GM23248 (cell line): ENCODE results near the gene PALD1. TPM values are rescaled to one million over a fixed set of nuclear protein-coding genes. Genes with fewer than 3 reads are reported as not detected.

Experiments
- DNase-seq: peaks from one replicate; pipeline ENCODE4 v3.0.0-alpha.2; 2015
- H2AFZ ChIP-seq: fragments of 200-600 bp; sonication (generic); 2 replicates; pipeline ENCODE4 v1.6.1; 2016; ENCODE audit warnings: antibody characterized with exemption
- H3F3A ChIP-seq: fragments of 200-600 bp; sonication (generic); 2 replicates; pipeline ENCODE4 v1.6.1; 2016; ENCODE audit warnings: mild to moderate bottlenecking, antibody characterized with exemption, mixed run types; ENCODE audit not compliant: insufficient read depth
- H3K27ac ChIP-seq: fragments of 200-600 bp; sonication (generic); 2 replicates; pipeline ENCODE4 v1.5.1; 2016; ENCODE audit warnings: mild to moderate bottlenecking
- H3K27me3 ChIP-seq: fragments of 200-600 bp; sonication (generic); replicated peaks from 2 replicates; pipeline ENCODE4 v1.6.1; 2016; ENCODE audit warnings: mild to moderate bottlenecking; ENCODE audit not compliant: insufficient read depth
- H3K36me3 ChIP-seq: fragments of 200-600 bp; sonication (generic); 2 replicates; pipeline ENCODE4 v1.6.1; 2016; ENCODE audit warnings: low read depth, mild to moderate bottlenecking
- H3K4me1 ChIP-seq: fragments of 200-600 bp; sonication (generic); 2 replicates; pipeline ENCODE4 v1.6.1; 2016; ENCODE audit warnings: mild to moderate bottlenecking; ENCODE audit not compliant: insufficient read depth
- H3K4me2 ChIP-seq: fragments of 200-600 bp; sonication (generic); one replicate; pipeline ENCODE4 v1.6.1; 2016; ENCODE audit warnings: mild to moderate bottlenecking; ENCODE audit not compliant: unreplicated experiment
- H3K4me3 ChIP-seq: fragments of 200-600 bp; sonication (generic); 2 replicates; pipeline ENCODE4 v1.5.1; 2016; ENCODE audit warnings: mild to moderate bottlenecking
- H3K79me2 ChIP-seq: fragments of 200-600 bp; sonication (generic); 2 replicates; pipeline ENCODE4 v1.6.1; 2016; ENCODE audit warnings: mild to moderate bottlenecking; ENCODE audit not compliant: insufficient read depth
- H3K9ac ChIP-seq: fragments of 200-600 bp; sonication (generic); 2 replicates; pipeline ENCODE4 v1.6.1; 2016; ENCODE audit warnings: mild to moderate bottlenecking
- H3K9me2 ChIP-seq: fragments of 200-600 bp; sonication (generic); 2 replicates; pipeline ENCODE4 v1.6.1; 2016; ENCODE audit warnings: mixed run types, mild to moderate bottlenecking, moderate library complexity; ENCODE audit not compliant: insufficient read depth
- H3K9me3 ChIP-seq: fragments of 200-600 bp; sonication (generic); one replicate; pipeline ENCODE4 v1.6.1; 2017; ENCODE audit warnings: low read depth
- H4K20me1 ChIP-seq: fragments of 200-600 bp; sonication (generic); 2 replicates; pipeline ENCODE4 v1.6.0; 2016; ENCODE audit not compliant: insufficient read depth
- EZH2 ChIP-seq: fragments of 200-600 bp; sonication (generic); IDR thresholded peaks from 2 replicates; pipeline ENCODE4 v1.6.1; 2018; ENCODE audit warnings: antibody characterized with exemption, mild to moderate bottlenecking; ENCODE audit not compliant: insufficient read depth, poor library complexity, severe bottlenecking
- EZH2phosphoT487 ChIP-seq: fragments of 200-600 bp; sonication (generic); IDR thresholded peaks from 2 replicates; pipeline ENCODE4 v1.6.1; 2018; ENCODE audit warnings: antibody characterized with exemption, moderate library complexity, mild to moderate bottlenecking, low read depth; ENCODE audit not compliant: insufficient read depth
- WGBS, 2 experiments: methylation state at CpG; one replicate each; pipeline ENCODE4 v1.1.6; 2015 to 2017; ENCODE audit warnings: low lambda C conversion rate in 2 of 2, low coverage in 1 of 2; ENCODE audit errors: missing lambda C conversion rate in 2 of 2; 5-methylcytosine and 5-hydroxymethylcytosine counted together
- in situ Hi-C: fragments of 300-500 bp; cut with MboI; formaldehyde crosslinking; loops from 2 replicates; pipeline ENCODE4 v1.15.0; 2020
- polyA plus RNA-seq: library from polyadenylated mRNA; unstranded; fragments of >200 nt; fragmentation: Nextera tagmentation; extraction: Ambion mirVana; gene quantifications from 2 replicates; pipeline ENCODE4 v1.2.1, GENCODE V29; 2016
- total RNA-seq: library from RNA; depleted of rRNA; stranded (reverse); fragments of >200 nt; shearing (Covaris generic); gene quantifications from 2 replicates; pipeline ENCODE4 v1.2.3, GENCODE V29; 2014

Gene PALD1
- total and polyA plus RNA-seq, 2 experiments from 2014 or later: not detected

- Histone ChIP-seq H3K36me3 (no peaks in the 10 kb centered on the region), H3K9me3 (no peaks in the 10 kb centered on the region), H3K4me3 (no peak overlapping the region), H2AFZ (no peak overlapping the region), H3K27me3 (0 out of 2 replicates have a peak, but pooled peaks cover 4% of the 10 kb centered on the region), H3F3A (no peaks in the 10 kb centered on the region), H4K20me1 (no peaks in the 10 kb centered on the region), H3K79me2 (no peaks in the 10 kb centered on the region), H3K27ac (no peak overlapping the region), H3K9ac (no peak overlapping the region), H3K9me2 (no peaks in the 10 kb centered on the region), H3K4me2 (no peak overlapping the region), H3K4me1 (no peaks in the 10 kb centered on the region)
- in situ Hi-C loops: no loop called here
- no peak for DNase-seq
- 84 to 89% methylated on average over 8 of the region's 8 CpGs for WGBS, 2 experiments
- TF ChIP-seq EZH2phosphoT487 (no peak), EZH2 (no peak)
These were observed 36.0 kb downstream of the PALD1 start for GRCh38 chr10:70514591-70514990.

- no peaks in the 10 kb centered on the region for H3K4me1 ChIP-seq
- no peaks in the 10 kb centered on the region for H3K9me3 ChIP-seq
- no peaks in the 10 kb centered on the region for H4K20me1 ChIP-seq
- no peak overlapping the region for H3K4me3 ChIP-seq
- no peak overlapping the region for H3K27ac ChIP-seq
- H3K27me3 ChIP-seq: 0 out of 2 replicates have a peak, but pooled peaks cover 4% of the 10 kb centered on the region
- H3K79me2 ChIP-seq: no peaks in the 10 kb centered on the region
- H2AFZ ChIP-seq: no peak overlapping the region
- TF ChIP-seq EZH2phosphoT487: no peak
- TF ChIP-seq EZH2: no peak
- no peak for DNase-seq
- in situ Hi-C loops: no loop called here
- H3K4me2 ChIP-seq: no peak overlapping the region
- H3K9me2 ChIP-seq: no peaks in the 10 kb centered on the region
- no peaks in the 10 kb centered on the region for H3F3A ChIP-seq
- H3K36me3 ChIP-seq: no peaks in the 10 kb centered on the region
- WGBS, 2 experiments: 77% methylated on average over 8 of the region's 8 CpGs
- no peak overlapping the region for H3K9ac ChIP-seq
These were observed 36.6 kb downstream of the PALD1 start for GRCh38 chr10:70515035-70515667.

GRCh38 chr10:70518695-70519094 lies 40.1 kb downstream of the PALD1 start:
- H3K4me2 ChIP-seq: peak overlapping the region; percentile 21
- no peaks in the 10 kb centered on the region for H3K4me1 ChIP-seq
- no peak overlapping the region for H2AFZ ChIP-seq
- TF ChIP-seq EZH2 (no peak), EZH2phosphoT487 (no peak)
- WGBS, 2 experiments: 61 to 72% methylated on average over 4 to 5 of the region's 5 CpGs
- no peaks in the 10 kb centered on the region for H3F3A ChIP-seq
- H3K36me3 ChIP-seq: no peaks in the 10 kb centered on the region
- H3K9me3 ChIP-seq: no peaks in the 10 kb centered on the region
- DNase-seq: peak; percentile 68
- no peak overlapping the region for H3K27ac ChIP-seq
- H3K27me3 ChIP-seq: no peaks in the 10 kb centered on the region
- no peaks in the 10 kb centered on the region for H4K20me1 ChIP-seq
- H3K79me2 ChIP-seq: no peaks in the 10 kb centered on the region
- H3K4me3 ChIP-seq: no peak overlapping the region
- no peak overlapping the region for H3K9ac ChIP-seq
- no peaks in the 10 kb centered on the region for H3K9me2 ChIP-seq
- in situ Hi-C loops: no loop called here

GRCh38 chr10:70523057-70523456 lies 44.5 kb downstream of the PALD1 start:
- Histone ChIP-seq H3K27me3 (no peaks in the 10 kb centered on the region), H3K9me2 (no peaks in the 10 kb centered on the region), H3K4me2 (no peak overlapping the region), H3F3A (no peaks in the 10 kb centered on the region), H3K4me1 (no peaks in the 10 kb centered on the region), H3K36me3 (no peaks in the 10 kb centered on the region), H2AFZ (no peak overlapping the region), H3K4me3 (no peak overlapping the region), H3K9ac (no peak overlapping the region), H3K27ac (no peak overlapping the region), H3K79me2 (no peaks in the 10 kb centered on the region), H3K9me3 (no peaks in the 10 kb centered on the region), H4K20me1 (no peaks in the 10 kb centered on the region)
- WGBS, 2 experiments: 56 to 62% methylated on average over 6 of the region's 6 CpGs
- in situ Hi-C loops: no loop called here
- TF ChIP-seq EZH2: no peak
- no peak for TF ChIP-seq EZH2phosphoT487
- no peak for DNase-seq
